ENCODE measurements around the gene NCAM1.

Gene NCAM1

DNA sequence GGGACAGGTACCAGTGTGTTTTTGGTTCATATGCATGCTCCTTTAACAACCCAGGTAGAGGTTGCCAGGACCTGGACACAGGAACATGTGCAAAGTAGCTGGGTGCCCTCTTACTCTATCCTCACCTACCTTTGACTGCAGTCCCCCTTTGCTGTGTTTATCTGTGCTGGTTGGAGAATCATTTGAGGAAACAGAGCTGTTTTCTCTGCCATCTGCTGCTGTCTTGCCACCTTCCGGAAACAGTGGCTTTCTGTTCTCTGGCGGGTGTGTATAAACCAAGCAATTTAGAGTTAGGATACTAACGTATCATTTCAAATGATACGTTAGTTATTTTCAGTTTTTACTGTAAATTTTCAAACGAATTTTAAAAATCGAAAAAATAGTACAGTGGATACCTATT lies 181.3 kb downstream of the NCAM1 start:
- H3K9me3 ChIP-seq (ENCODE audit: insufficient read depth, low read depth, low read length) = no peaks in the 10 kb centered on the region
- no peak overlapping the region for H3K9ac ChIP-seq (ENCODE audit: low read depth, low read length)
- H3K4me1 ChIP-seq (ENCODE audit: insufficient read depth, low read length) = no peaks in the 10 kb centered on the region
- no peaks in the 10 kb centered on the region for H3K36me3 ChIP-seq (ENCODE audit: insufficient read depth, low read depth, low read length)
- H3K27me3 ChIP-seq (ENCODE audit: insufficient read depth, low read length) = no peaks in the 10 kb centered on the region
- no peak overlapping the region for H3K27ac ChIP-seq (ENCODE audit: low read length)
- H3K4me3 ChIP-seq (ENCODE audit: low read length) = no peak overlapping the region

DNA sequence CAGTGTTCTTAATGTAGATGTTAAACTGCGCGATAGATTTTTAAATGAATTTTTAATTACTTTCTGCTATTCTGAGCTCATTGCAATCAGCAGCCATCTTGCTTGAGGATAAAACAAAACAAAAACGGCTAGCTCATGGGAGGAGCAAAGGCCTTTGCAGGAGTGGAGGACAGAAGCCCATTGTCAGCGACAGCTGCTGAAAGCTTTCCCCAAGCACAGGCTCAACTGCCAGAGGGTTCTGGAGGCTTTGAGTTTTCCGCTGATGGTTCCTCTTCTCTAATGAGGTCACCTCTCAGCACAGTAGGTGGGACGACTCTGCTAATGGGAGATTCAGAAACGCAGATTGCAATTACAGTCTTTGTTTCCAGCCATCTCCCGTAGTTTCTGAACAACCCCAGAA lies 186.0 kb downstream of the NCAM1 start:
- H3K4me1 ChIP-seq (ENCODE audit: insufficient read depth, low read length) = no peaks in the 10 kb centered on the region
- H3K27me3 ChIP-seq (ENCODE audit: insufficient read depth, low read length) = no peaks in the 10 kb centered on the region
- H3K36me3 ChIP-seq (ENCODE audit: insufficient read depth, low read depth, low read length) = no peaks in the 10 kb centered on the region
- no peak overlapping the region for H3K27ac ChIP-seq (ENCODE audit: low read length)
- no peak overlapping the region for H3K4me3 ChIP-seq (ENCODE audit: low read length)
- H3K9ac ChIP-seq (ENCODE audit: low read depth, low read length) = no peak overlapping the region
- no peaks in the 10 kb centered on the region for H3K9me3 ChIP-seq (ENCODE audit: insufficient read depth, low read depth, low read length)

DNA sequence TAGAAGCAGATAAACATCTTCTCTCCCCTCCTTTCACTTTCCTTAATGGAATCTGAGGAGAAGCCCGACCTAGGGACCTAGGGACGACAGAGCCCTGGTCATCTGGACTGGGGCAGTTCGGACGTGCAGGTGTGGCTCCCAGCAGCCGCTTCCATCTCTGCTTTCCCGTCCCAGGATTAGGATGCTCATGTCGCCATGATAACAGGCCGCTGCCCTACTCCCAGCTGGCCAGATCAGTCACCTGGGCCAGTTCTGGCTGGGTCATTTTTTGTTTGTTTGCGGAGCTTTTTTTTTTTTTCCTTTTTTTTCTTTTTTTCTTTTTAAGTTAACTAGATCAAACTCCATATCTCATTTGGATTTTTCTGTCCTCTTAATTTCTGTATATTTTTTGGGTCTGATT lies 186.9 kb downstream of the NCAM1 start:
- no peak overlapping the region for H3K27ac ChIP-seq (ENCODE audit: low read length)

GRCh38 chr11:113148652-113149051 lies 187.4 kb downstream of the NCAM1 start:
- Histone ChIP-seq H3K9me3 (ENCODE audit: insufficient read depth, low read depth, low read length) (no peaks in the 10 kb centered on the region), H3K9ac (ENCODE audit: low read depth, low read length) (no peak overlapping the region), H3K4me3 (ENCODE audit: low read length) (no peak overlapping the region)

More for the DNA sequence above, 186.9 kb downstream of the NCAM1 start:
- Histone ChIP-seq H3K4me3 (ENCODE audit: low read length) (no peak overlapping the region), H3K4me1 (ENCODE audit: insufficient read depth, low read length) (no peaks in the 10 kb centered on the region), H3K9me3 (ENCODE audit: insufficient read depth, low read depth, low read length) (no peaks in the 10 kb centered on the region), H3K27me3 (ENCODE audit: insufficient read depth, low read length) (no peaks in the 10 kb centered on the region), H3K9ac (ENCODE audit: low read depth, low read length) (no peak overlapping the region), H3K36me3 (ENCODE audit: insufficient read depth, low read depth, low read length) (no peaks in the 10 kb centered on the region)

DNA sequence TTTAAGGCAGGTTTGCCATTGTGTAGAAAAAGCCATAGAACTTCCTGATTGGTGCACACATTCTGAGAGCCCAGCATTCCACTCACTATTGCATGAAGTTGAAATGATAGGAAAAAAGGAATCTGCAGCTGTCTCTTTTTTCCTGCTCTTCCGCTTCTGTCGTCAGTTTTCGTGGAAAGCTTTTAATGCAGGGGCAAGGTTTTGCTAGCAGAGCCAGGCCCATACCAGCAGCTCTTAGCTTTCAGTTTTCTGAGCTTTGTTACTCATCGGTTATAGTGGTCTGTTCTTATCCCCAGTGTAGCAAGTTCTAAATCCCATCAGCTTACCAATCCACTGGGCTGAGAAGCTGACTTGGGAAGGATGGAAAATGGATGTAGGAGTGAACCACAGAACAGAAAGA lies 190.3 kb downstream of the NCAM1 start:
- H3K4me1 ChIP-seq (ENCODE audit: insufficient read depth, low read length) = no peaks in the 10 kb centered on the region
- H3K4me3 ChIP-seq (ENCODE audit: low read length) = no peak overlapping the region
- H3K27me3 ChIP-seq (ENCODE audit: insufficient read depth, low read length) = no peaks in the 10 kb centered on the region
- no peaks in the 10 kb centered on the region for H3K9me3 ChIP-seq (ENCODE audit: insufficient read depth, low read depth, low read length)
- H3K27ac ChIP-seq (ENCODE audit: low read length) = no peak overlapping the region
- no peak overlapping the region for H3K9ac ChIP-seq (ENCODE audit: low read depth, low read length)
- no peaks in the 10 kb centered on the region for H3K36me3 ChIP-seq (ENCODE audit: insufficient read depth, low read depth, low read length)

More at GRCh38 chr11:113148652-113149051, 187.4 kb downstream of the NCAM1 start:
- H3K4me1 ChIP-seq (ENCODE audit: insufficient read depth, low read length) = no peaks in the 10 kb centered on the region
- no peak overlapping the region for H3K27ac ChIP-seq (ENCODE audit: low read length)
- H3K27me3 ChIP-seq (ENCODE audit: insufficient read depth, low read length) = no peaks in the 10 kb centered on the region
- H3K36me3 ChIP-seq (ENCODE audit: insufficient read depth, low read depth, low read length) = no peaks in the 10 kb centered on the region

- Histone ChIP-seq H3K9ac (ENCODE audit: low read depth, low read length) (no peak overlapping the region), H3K9me3 (ENCODE audit: insufficient read depth, low read depth, low read length) (no peaks in the 10 kb centered on the region), H3K4me1 (ENCODE audit: insufficient read depth, low read length) (no peaks in the 10 kb centered on the region), H3K36me3 (ENCODE audit: insufficient read depth, low read depth, low read length) (no peaks in the 10 kb centered on the region), H3K27me3 (ENCODE audit: insufficient read depth, low read length) (no peaks in the 10 kb centered on the region), H3K27ac (ENCODE audit: low read length) (no peak overlapping the region), H3K4me3 (ENCODE audit: low read length) (no peak overlapping the region)
These were observed 191.3 kb downstream of the NCAM1 start for GRCh38 chr11:113152500-113152899.

GRCh38 chr11:113153847-113154246 lies 192.6 kb downstream of the NCAM1 start:
- Histone ChIP-seq H3K9ac (ENCODE audit: low read depth, low read length) (no peak overlapping the region), H3K4me1 (ENCODE audit: insufficient read depth, low read length) (no peaks in the 10 kb centered on the region), H3K27me3 (ENCODE audit: insufficient read depth, low read length) (no peaks in the 10 kb centered on the region), H3K36me3 (ENCODE audit: insufficient read depth, low read depth, low read length) (no peaks in the 10 kb centered on the region), H3K27ac (ENCODE audit: low read length) (no peak overlapping the region), H3K9me3 (ENCODE audit: insufficient read depth, low read depth, low read length) (no peaks in the 10 kb centered on the region), H3K4me3 (ENCODE audit: low read length) (no peak overlapping the region)

- Histone ChIP-seq H3K36me3 (ENCODE audit: insufficient read depth, low read depth, low read length) (no peaks in the 10 kb centered on the region), H3K9me3 (ENCODE audit: insufficient read depth, low read depth, low read length) (no peaks in the 10 kb centered on the region), H3K4me1 (ENCODE audit: insufficient read depth, low read length) (no peaks in the 10 kb centered on the region), H3K9ac (ENCODE audit: low read depth, low read length) (no peak overlapping the region), H3K27ac (ENCODE audit: low read length) (no peak overlapping the region), H3K4me3 (ENCODE audit: low read length) (no peak overlapping the region), H3K27me3 (ENCODE audit: insufficient read depth, low read length) (no peaks in the 10 kb centered on the region)
These were observed 199.0 kb downstream of the NCAM1 start for GRCh38 chr11:113159988-113160807.

DNA sequence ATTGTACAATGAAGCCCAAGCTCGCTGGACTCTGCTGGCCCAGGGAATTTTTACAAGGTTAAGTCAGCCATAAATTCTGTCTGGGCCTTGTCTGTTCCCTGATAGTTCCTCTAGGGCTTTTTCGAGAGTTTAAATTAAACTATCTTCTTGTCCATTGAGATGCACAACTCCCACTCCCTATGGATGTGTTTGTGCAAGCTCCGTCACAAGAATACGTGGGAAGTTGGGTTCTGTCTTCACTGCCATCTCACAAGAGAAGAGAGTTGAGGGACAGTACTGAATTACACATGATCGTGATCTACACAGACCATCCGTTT lies 199.5 kb downstream of the NCAM1 start:
- Histone ChIP-seq H3K9me3 (ENCODE audit: insufficient read depth, low read depth, low read length) (no peaks in the 10 kb centered on the region), H3K4me3 (ENCODE audit: low read length) (no peak overlapping the region), H3K4me1 (ENCODE audit: insufficient read depth, low read length) (no peaks in the 10 kb centered on the region), H3K36me3 (ENCODE audit: insufficient read depth, low read depth, low read length) (no peaks in the 10 kb centered on the region), H3K27me3 (ENCODE audit: insufficient read depth, low read length) (no peaks in the 10 kb centered on the region), H3K27ac (ENCODE audit: low read length) (no peak overlapping the region), H3K9ac (ENCODE audit: low read depth, low read length) (no peak overlapping the region)

DNA sequence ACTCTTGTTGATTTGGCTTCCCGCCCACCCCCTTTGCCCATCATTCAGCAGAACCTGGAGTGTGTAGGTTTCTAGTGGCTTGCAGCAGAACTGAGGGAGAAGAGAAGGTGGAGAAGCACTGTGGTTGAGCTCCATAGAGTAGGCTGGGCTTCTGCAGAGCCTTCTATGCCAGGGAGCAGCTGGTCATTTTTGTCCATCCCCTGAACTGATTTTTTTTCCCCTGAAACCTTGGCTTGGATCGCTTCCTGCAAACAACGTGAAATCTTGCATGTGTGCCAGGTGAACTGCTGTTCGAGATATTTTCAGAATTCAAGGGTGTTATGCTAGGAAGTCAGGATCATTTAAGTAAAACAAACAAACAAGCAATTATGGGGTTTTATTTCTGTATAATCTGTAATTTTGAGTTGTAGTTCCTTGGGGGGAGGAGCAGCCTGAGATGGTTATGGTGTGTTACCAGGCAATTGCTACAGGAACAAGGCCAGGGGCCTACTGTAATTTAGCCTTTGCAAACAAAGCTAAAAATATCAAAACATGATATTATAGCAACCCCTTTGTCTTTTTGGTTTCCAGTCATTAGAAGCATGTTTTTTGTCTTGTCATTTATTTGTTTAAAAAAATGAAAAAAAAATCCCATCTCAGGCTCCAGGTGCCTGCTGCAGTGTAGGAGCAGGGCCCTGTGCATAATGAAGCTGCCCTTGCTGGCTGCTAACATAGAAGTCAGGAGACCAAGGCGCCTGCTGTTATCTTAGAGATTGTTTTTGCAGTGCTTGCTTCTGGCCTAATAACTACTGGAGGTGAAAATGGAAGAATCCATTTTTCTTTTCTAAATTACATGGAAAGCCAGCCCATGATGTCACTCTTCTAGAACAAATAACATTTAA lies 200.7 kb downstream of the NCAM1 start:
- Histone ChIP-seq H3K9me3 (ENCODE audit: insufficient read depth, low read depth, low read length) (no peaks in the 10 kb centered on the region), H3K4me1 (ENCODE audit: insufficient read depth, low read length) (no peaks in the 10 kb centered on the region), H3K9ac (ENCODE audit: low read depth, low read length) (no peak overlapping the region), H3K27me3 (ENCODE audit: insufficient read depth, low read length) (no peaks in the 10 kb centered on the region), H3K4me3 (ENCODE audit: low read length) (no peak overlapping the region), H3K27ac (ENCODE audit: low read length) (no peak overlapping the region), H3K36me3 (ENCODE audit: insufficient read depth, low read depth, low read length) (no peaks in the 10 kb centered on the region)

DNA sequence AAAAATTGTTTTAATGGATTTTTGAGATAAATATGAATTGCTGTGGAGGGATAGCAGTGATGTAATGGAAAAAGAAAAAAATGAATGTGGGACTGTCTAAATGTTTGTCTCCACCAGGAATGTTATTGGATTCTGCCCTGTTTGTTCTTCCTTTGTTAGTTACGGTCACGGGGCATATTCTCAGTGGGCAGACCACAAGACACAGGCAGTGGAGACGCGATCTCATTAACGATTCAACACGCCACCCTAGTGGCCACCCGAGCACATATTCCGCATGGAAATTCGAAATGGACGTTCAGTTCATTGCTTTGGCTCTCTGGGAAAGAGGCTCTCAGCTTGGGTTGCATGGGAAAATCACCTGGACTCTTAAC lies 201.4 kb downstream of the NCAM1 start:
- Histone ChIP-seq H3K27ac (ENCODE audit: low read length) (no peak overlapping the region), H3K9ac (ENCODE audit: low read depth, low read length) (no peak overlapping the region), H3K4me3 (ENCODE audit: low read length) (no peak overlapping the region), H3K9me3 (ENCODE audit: insufficient read depth, low read depth, low read length) (no peaks in the 10 kb centered on the region), H3K36me3 (ENCODE audit: insufficient read depth, low read depth, low read length) (no peaks in the 10 kb centered on the region), H3K4me1 (ENCODE audit: insufficient read depth, low read length) (no peaks in the 10 kb centered on the region), H3K27me3 (ENCODE audit: insufficient read depth, low read length) (no peaks in the 10 kb centered on the region)
